Measurements from ENCODE around the gene AIDA.
"Not testable (repeated sequence)": the region's sequence is repeated elsewhere in the genome, so short reads cannot be mapped to it uniquely, and the experiment has no call there.

Gene AIDA

DNA sequence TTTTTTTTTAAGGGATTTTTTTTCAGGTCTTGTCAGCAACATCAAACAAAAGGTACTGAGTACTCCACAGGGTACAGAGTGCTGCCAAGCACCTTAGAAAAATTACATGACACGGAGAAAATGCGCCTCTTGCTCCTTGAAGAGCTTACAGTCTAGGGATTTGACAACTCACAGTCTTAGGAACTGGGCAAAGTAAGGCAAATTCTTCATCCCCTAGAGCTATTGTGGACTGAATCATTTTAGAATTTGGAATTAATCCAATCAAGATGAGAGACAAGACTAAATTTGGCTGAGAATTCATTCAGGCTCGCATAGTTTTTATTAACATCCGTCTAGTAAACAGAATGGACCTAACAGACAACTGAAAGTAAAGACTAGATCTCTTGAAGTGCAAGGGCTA is 44.1 kb downstream of the AIDA start:
- not testable (repeated sequence) for H3K27ac ChIP-seq (ENCODE audit: low read length); H3K4me3 ChIP-seq (ENCODE audit: low read length); H3K4me1 ChIP-seq (ENCODE audit: control insufficient read depth, low read depth, low read length); H3K27me3 ChIP-seq (ENCODE audit: control insufficient read depth, insufficient read depth, low read length); H3K9me3 ChIP-seq (ENCODE audit: control insufficient read depth, low read depth, low read length); H3K9ac ChIP-seq (ENCODE audit: low read length)
- H3K36me3 ChIP-seq (ENCODE audit: control insufficient read depth, low read depth, low read length), result peaks cover 67% of the 10 kb centered on the region

DNA sequence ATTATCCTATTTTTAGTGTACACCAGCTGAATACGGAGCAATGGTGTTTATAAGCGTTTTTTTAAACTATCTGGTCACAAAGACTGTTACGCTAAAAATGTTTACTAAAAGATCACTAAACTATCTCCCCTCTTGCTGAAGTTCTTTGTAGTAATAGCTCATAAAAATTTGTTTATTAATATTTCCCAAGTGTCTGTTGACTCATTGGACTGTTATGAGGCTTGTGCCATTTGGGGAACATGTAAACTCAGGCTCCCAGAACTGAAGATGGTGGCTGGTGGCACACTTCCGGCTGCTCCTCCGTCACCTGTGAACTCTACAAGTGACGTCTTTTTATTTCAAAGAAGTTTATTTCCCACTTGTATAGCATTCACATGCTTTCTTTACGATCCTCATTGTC is 46.3 kb downstream of the AIDA start:
- H3K4me3 ChIP-seq (ENCODE audit: low read length), result no peak overlapping the region
- no peaks in the 10 kb centered on the region for H3K9me3 ChIP-seq (ENCODE audit: control insufficient read depth, low read depth, low read length)
- no peaks in the 10 kb centered on the region for H3K27me3 ChIP-seq (ENCODE audit: control insufficient read depth, insufficient read depth, low read length)
- no peak overlapping the region for H3K27ac ChIP-seq (ENCODE audit: low read length)
- peaks cover 73% of the 10 kb centered on the region for H3K36me3 ChIP-seq (ENCODE audit: control insufficient read depth, low read depth, low read length)
- no peaks in the 10 kb centered on the region for H3K4me1 ChIP-seq (ENCODE audit: control insufficient read depth, low read depth, low read length)
- H3K9ac ChIP-seq (ENCODE audit: low read length), result no peak overlapping the region

DNA sequence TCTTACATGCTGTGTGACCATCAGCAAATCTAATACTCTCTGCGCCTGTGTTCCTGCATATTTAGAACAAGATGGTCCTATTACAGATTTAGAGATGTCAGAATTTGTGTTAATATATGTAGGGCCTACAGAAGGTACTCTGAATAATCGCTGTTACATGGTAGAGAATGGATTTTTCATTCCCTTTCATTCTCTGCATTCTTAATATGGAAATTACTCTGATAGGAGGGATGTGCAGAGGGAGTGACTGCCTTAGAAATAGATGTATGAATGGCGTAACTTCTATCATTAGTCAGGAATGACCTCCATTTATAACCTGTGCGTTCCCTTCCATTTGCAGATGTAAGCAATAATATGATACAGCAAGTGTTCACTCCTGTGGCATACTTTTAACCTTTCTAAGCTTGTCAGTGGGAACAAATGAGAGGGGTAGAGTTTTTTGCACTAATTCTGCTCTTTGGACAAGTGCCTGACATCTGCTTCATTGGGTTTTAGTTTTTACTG is 48.8 kb downstream of the AIDA start:
- H3K9me3 ChIP-seq (ENCODE audit: control insufficient read depth, low read depth, low read length), result no peaks in the 10 kb centered on the region
- H3K27me3 ChIP-seq (ENCODE audit: control insufficient read depth, insufficient read depth, low read length), result no peaks in the 10 kb centered on the region
- no peak overlapping the region for H3K9ac ChIP-seq (ENCODE audit: low read length)
- no peak overlapping the region for H3K27ac ChIP-seq (ENCODE audit: low read length)
- H3K4me3 ChIP-seq (ENCODE audit: low read length), result no peak overlapping the region
- H3K4me1 ChIP-seq (ENCODE audit: control insufficient read depth, low read depth, low read length), result no peaks in the 10 kb centered on the region
- peaks cover 90% of the 10 kb centered on the region for H3K36me3 ChIP-seq (ENCODE audit: control insufficient read depth, low read depth, low read length)

DNA sequence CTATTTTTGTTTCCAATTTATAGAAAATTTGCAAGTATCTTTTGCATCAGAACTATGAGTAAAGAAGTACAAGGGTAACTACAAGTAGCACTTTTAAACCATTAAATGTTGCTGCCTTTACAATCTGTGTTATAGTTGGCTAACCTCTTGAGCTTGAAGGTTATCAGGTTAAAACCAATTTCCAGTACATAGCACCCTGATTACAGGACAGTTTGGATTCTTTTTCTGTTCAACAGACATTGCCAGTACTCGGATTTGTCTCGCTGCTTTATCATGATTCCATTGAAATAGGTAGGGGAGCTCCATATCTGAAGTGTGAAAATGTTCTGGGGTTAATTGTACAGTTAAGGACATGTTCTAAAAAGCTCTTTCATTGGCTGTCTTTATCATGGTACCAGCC is 54.4 kb downstream of the AIDA start:
- peaks cover 95% of the 10 kb centered on the region for H3K36me3 ChIP-seq (ENCODE audit: control insufficient read depth, low read depth, low read length)
- H3K9me3 ChIP-seq (ENCODE audit: control insufficient read depth, low read depth, low read length), result no peaks in the 10 kb centered on the region
- no peaks in the 10 kb centered on the region for H3K4me1 ChIP-seq (ENCODE audit: control insufficient read depth, low read depth, low read length)
- H3K9ac ChIP-seq (ENCODE audit: low read length), result no peak overlapping the region
- no peak overlapping the region for H3K4me3 ChIP-seq (ENCODE audit: low read length)
- no peak overlapping the region for H3K27ac ChIP-seq (ENCODE audit: low read length)
- H3K27me3 ChIP-seq (ENCODE audit: control insufficient read depth, insufficient read depth, low read length), result no peaks in the 10 kb centered on the region

DNA sequence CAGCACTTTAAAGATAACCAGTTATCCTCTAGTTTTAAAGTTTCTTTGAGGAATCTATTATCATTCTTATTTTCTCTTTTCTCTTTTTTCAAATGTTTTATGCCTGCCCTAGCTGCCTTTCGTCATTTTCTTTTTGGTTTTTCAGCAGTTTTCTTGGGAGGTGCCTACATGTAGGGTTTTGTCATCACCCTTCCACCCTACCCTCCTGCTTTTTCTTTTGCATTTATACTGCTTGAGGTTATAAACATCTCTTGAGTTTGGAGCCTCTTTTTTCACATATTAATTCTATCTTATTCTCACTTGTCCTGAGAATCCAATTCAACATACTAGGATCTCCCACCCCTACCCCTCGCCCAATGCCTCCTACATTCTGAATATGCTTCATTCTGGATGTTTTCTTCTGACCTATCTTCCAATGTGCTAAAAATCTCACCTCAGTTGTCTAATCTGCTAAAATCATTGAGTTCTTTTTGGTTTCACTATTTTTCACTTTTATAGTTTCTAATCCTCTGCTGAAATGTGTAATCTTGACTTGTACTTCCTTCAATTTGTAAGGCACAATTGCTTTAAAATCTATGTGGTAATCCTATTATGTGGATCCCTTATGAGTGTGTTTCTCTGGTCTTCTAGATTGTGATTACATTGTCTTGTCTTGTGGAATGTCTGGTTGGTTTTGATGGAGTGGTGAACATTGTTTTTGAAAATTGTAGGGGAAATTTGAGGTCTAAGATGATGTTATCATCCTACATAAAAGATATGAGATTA is 55.7 kb downstream of the AIDA start:
- Histone ChIP-seq H3K9ac (ENCODE audit: low read length) (no peak overlapping the region), H3K36me3 (ENCODE audit: control insufficient read depth, low read depth, low read length) (peaks cover 95% of the 10 kb centered on the region), H3K27ac (ENCODE audit: low read length) (no peak overlapping the region), H3K9me3 (ENCODE audit: control insufficient read depth, low read depth, low read length) (no peaks in the 10 kb centered on the region), H3K4me1 (ENCODE audit: control insufficient read depth, low read depth, low read length) (no peaks in the 10 kb centered on the region), H3K4me3 (ENCODE audit: low read length) (no peak overlapping the region), H3K27me3 (ENCODE audit: control insufficient read depth, insufficient read depth, low read length) (no peaks in the 10 kb centered on the region)

DNA sequence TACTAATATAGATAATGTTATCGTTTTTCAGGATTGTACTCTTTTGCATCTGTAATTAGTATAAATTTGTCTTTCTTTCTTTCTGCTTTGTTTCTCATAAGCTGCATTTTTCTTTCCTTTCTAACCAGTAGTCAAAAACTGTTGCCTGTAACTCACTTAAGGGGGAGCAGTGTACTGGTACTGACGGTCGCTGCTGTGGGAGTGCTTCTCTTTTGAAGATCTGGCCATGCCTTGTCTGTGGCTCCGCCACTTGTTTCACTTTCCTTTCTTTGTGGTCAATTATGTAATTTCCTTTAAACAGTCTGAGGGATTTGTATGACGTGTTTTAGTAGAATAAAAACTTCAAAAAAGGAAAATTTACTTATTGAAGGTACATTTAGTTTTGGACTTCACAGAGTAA is 57.4 kb downstream of the AIDA start:
- Histone ChIP-seq H3K27ac (ENCODE audit: low read length) (no peak overlapping the region), H3K4me3 (ENCODE audit: low read length) (no peak overlapping the region)

DNA sequence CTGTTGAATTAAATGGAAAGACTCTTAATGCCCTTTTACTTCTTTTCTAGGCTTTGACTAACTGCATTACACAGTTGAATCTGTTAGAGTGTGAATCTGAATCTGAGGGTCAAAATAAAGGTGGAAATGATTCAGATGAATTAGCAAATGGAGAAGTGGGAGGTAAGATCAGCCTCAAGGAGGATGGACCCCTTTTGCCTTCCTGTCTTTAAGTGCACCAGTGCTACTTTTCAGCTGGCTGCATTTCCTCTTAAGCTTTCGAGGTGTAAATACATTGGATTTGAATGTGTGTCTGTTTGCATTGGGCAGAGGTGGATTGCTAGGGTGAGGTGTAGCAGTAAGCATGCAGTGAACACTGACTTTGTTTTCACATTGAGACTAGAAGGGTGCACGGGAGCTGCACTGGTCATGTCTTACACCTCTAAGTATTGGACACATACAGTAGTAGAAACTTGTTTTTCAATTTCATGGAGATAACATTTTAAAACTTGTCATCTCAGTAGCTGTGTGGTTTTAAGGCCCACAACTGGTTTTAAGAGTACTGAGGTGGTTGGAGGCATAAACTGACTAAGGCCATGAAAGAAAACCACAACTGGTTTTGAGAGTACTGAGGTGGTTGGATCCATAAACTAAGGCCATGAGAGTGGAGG is 59.0 kb downstream of the AIDA start:
- Histone ChIP-seq H3K4me1 (ENCODE audit: control insufficient read depth, low read depth, low read length) (no peaks in the 10 kb centered on the region), H3K27me3 (ENCODE audit: control insufficient read depth, insufficient read depth, low read length) (no peaks in the 10 kb centered on the region), H3K9ac (ENCODE audit: low read length) (no peak overlapping the region), H3K36me3 (ENCODE audit: control insufficient read depth, low read depth, low read length) (peaks cover 82% of the 10 kb centered on the region), H3K4me3 (ENCODE audit: low read length) (no peak overlapping the region), H3K9me3 (ENCODE audit: control insufficient read depth, low read depth, low read length) (no peaks in the 10 kb centered on the region), H3K27ac (ENCODE audit: low read length) (no peak overlapping the region)

More for the DNA sequence above, 57.4 kb downstream of the AIDA start:
- Histone ChIP-seq H3K4me1 (ENCODE audit: control insufficient read depth, low read depth, low read length) (no peaks in the 10 kb centered on the region), H3K9me3 (ENCODE audit: control insufficient read depth, low read depth, low read length) (no peaks in the 10 kb centered on the region), H3K27me3 (ENCODE audit: control insufficient read depth, insufficient read depth, low read length) (no peaks in the 10 kb centered on the region), H3K9ac (ENCODE audit: low read length) (no peak overlapping the region), H3K36me3 (ENCODE audit: control insufficient read depth, low read depth, low read length) (peaks cover 93% of the 10 kb centered on the region)

DNA sequence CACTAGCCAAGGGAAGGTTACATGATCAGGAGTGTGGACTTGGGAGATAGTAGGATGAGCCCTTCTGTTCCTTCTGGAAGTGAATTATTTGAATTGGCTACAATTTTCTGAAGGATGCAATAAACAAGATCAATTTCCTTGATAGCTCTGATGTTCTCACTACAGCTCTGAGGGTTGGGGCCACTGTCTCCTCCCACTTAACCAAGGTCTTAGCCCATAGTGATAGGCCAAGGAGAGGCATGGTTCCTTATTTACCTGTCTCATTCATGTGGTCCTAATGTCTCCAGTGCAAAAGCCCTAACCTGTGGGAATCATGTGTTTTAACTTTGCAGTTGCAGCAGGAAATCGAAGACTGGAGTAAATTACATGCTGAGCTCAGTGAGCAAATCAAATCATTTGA is 59.6 kb downstream of the AIDA start:
- Histone ChIP-seq H3K9me3 (ENCODE audit: control insufficient read depth, low read depth, low read length) (no peaks in the 10 kb centered on the region), H3K4me1 (ENCODE audit: control insufficient read depth, low read depth, low read length) (no peaks in the 10 kb centered on the region), H3K27me3 (ENCODE audit: control insufficient read depth, insufficient read depth, low read length) (no peaks in the 10 kb centered on the region), H3K4me3 (ENCODE audit: low read length) (no peak overlapping the region), H3K36me3 (ENCODE audit: control insufficient read depth, low read depth, low read length) (peaks cover 75% of the 10 kb centered on the region), H3K9ac (ENCODE audit: low read length) (no peak overlapping the region), H3K27ac (ENCODE audit: low read length) (no peak overlapping the region)

DNA sequence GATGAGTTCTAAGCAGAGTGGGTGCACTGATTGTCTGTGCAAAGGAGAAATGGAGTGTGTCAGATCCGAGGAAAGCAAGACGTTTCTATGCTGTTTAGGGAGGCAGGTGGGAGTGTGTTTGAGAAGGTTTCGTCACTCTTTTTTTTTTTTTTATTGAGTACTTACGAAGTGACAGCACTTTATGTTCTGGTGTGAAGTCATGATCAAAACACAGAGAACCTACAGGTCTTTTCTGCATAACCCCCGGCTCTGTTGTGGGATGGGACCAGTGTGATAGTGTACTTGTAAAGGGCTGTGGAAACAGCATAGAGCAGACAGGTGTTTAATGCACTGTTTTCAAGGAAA is 67.7 kb downstream of the AIDA start:
- Histone ChIP-seq H3K27ac (ENCODE audit: low read length) (no peak overlapping the region), H3K9ac (ENCODE audit: low read length) (peak overlapping the region; percentile 89), H3K4me3 (ENCODE audit: low read length) (peak overlapping the region; percentile 95), H3K4me1 (ENCODE audit: control insufficient read depth, low read depth, low read length) (no peaks in the 10 kb centered on the region), H3K27me3 (ENCODE audit: control insufficient read depth, insufficient read depth, low read length) (no peaks in the 10 kb centered on the region), H3K9me3 (ENCODE audit: control insufficient read depth, low read depth, low read length) (no peaks in the 10 kb centered on the region), H3K36me3 (ENCODE audit: control insufficient read depth, low read depth, low read length) (peaks cover 19% of the 10 kb centered on the region)

DNA sequence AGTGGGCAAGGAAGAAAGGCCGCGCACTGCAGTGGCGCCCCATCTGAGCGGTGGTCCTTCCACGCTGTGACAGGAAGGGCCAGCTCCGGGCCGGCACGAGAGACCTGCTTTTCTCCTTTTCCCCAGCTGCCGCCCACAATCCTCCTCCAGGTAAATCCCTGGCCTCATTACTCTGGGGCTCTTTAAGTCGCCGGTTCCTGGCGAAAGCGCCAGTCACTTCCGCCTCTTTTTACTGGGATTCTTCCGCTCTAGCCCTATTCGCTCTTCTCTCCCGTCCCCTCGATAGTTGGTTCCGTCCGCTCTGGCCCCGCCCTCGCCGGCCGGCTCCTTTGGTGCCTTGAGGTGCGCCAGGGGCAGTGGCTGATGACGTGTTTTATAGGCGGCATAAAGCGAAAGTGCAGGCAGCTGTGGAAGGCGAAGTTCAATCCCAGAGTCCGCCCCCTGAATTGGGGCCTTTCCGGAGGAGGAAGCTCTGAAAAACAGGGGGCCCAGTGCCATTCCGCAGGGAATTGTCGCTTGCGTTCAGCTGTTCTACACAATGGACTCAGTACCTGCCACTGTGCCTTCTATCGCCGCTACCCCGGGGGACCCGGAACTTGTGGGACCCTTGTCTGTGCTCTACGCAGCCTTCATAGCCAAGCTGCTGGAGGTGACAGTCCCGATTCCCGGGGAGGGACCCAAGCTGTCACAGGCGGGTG is 68.2 kb downstream of the AIDA start:
- Histone ChIP-seq H3K9ac (ENCODE audit: low read length) (peak overlapping the region; percentile 89), H3K36me3 (ENCODE audit: control insufficient read depth, low read depth, low read length) (peaks cover 22% of the 10 kb centered on the region), H3K9me3 (ENCODE audit: control insufficient read depth, low read depth, low read length) (no peaks in the 10 kb centered on the region), H3K27me3 (ENCODE audit: control insufficient read depth, insufficient read depth, low read length) (no peaks in the 10 kb centered on the region), H3K4me3 (ENCODE audit: low read length) (peak overlapping the region; percentile 95), H3K4me1 (ENCODE audit: control insufficient read depth, low read depth, low read length) (no peaks in the 10 kb centered on the region), H3K27ac (ENCODE audit: low read length) (peak overlapping the region; percentile 78)

DNA sequence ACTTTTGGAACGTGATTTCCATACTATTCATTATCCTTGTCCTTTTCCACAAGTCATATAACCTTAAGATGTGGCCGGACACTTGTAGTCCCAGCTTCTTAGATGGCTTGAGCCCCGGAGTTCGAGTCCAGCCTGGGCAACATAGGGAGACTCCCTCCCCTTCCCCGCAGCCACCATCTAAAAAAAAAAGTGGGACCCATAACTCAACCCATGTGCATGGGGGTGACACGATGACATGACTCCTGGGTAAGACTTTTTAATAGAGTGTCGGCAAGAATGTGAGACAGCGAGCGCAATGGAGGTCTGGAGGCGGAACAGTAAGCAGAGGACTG is 68.7 kb downstream of the AIDA start:
- Histone ChIP-seq H3K27ac (ENCODE audit: low read length) (peak overlapping the region; percentile 78), H3K36me3 (ENCODE audit: control insufficient read depth, low read depth, low read length) (peaks cover 26% of the 10 kb centered on the region), H3K4me1 (ENCODE audit: control insufficient read depth, low read depth, low read length) (no peaks in the 10 kb centered on the region), H3K9ac (ENCODE audit: low read length) (peak overlapping the region; percentile 89), H3K4me3 (ENCODE audit: low read length) (peak overlapping the region; percentile 95), H3K27me3 (ENCODE audit: control insufficient read depth, insufficient read depth, low read length) (no peaks in the 10 kb centered on the region), H3K9me3 (ENCODE audit: control insufficient read depth, low read depth, low read length) (no peaks in the 10 kb centered on the region)
